CD8-positive, alpha-beta memory T cell (primary cell): ENCODE results near the gene SOX18. TPM values are rescaled to one million over a fixed set of nuclear protein-coding genes. Genes with fewer than 3 reads are reported as not detected.

Experiments used
- CTCF ChIA-PET: fragments of 350-600 bp; sonication (Branson Sonifier 250); formaldehyde crosslinking; loops from one replicate; lab custom pipeline; 2021; ENCODE audit warnings: antibody characterized with exemption; lab: Charles Lee
- POLR2A ChIA-PET: fragments of 350-600 bp; sonication (Branson Sonifier 250); formaldehyde crosslinking; loops from one replicate; lab custom pipeline; 2021; ENCODE audit warnings: antibody characterized with exemption; lab: Charles Lee
- DNase-seq, 5 donors: peaks; one replicate each; pipeline versions ENCODE4 v3.0.0 to v3.0.0-alpha.2; 2020 to 2022; ENCODE audit warnings: mixed read lengths in 1 of 5
- H3K27ac ChIP-seq: one replicate; pipeline ENCODE4 v1.7.0; 2013; ENCODE audit warnings: low read depth, mild to moderate bottlenecking, low read length, moderate library complexity
- H3K27me3 ChIP-seq: 2 replicates; pipeline ENCODE4 v1.7.0; 2013; ENCODE audit warnings: low read length, mild to moderate bottlenecking; ENCODE audit not compliant: insufficient read depth, poor library complexity, severe bottlenecking
- H3K36me3 ChIP-seq: 2 replicates; pipeline ENCODE4 v1.7.0; 2013; ENCODE audit warnings: mild to moderate bottlenecking, low read length, moderate library complexity; ENCODE audit not compliant: insufficient read depth
- H3K4me1 ChIP-seq: 2 replicates; pipeline ENCODE4 v1.7.0; 2013; ENCODE audit warnings: mild to moderate bottlenecking, low read length, moderate library complexity; ENCODE audit not compliant: insufficient read depth
- H3K4me3 ChIP-seq: 2 replicates; pipeline ENCODE4 v1.7.0; 2013; ENCODE audit warnings: mild to moderate bottlenecking, low read length
- H3K9me3 ChIP-seq: 2 replicates; pipeline ENCODE4 v1.7.0; 2013; ENCODE audit warnings: mild to moderate bottlenecking, low read length
- H3K27ac Mint-ChIP-seq, 8 donors: one replicate each; pipeline ENCODE4 v1.8.0; 2020 to 2021; ENCODE audit warnings: mixed read lengths in 8 of 8, mild to moderate bottlenecking in 6 of 8, inconsistent platforms in 3 of 8, moderate library complexity in 3 of 8
- H3K27me3 Mint-ChIP-seq, 2 donors: one replicate each; pipeline ENCODE4 v1.8.0; 2020 to 2021; ENCODE audit warnings: mixed read lengths in 2 of 2, mild to moderate bottlenecking in 1 of 2, moderate library complexity in 1 of 2
- H3K36me3 Mint-ChIP-seq, 3 donors: one replicate each; pipeline ENCODE4 v1.8.0; 2020 to 2021; ENCODE audit warnings: mixed read lengths in 3 of 3, inconsistent platforms in 1 of 3, mild to moderate bottlenecking in 1 of 3
- H3K4me1 Mint-ChIP-seq, 3 donors: one replicate each; pipeline ENCODE4 v1.8.0; 2020 to 2021; ENCODE audit warnings: mixed read lengths in 3 of 3, inconsistent platforms in 1 of 3, mild to moderate bottlenecking in 1 of 3
- H3K4me3 Mint-ChIP-seq, 7 donors: one replicate each; pipeline ENCODE4 v1.8.0; 2020 to 2021; ENCODE audit warnings: mixed read lengths in 7 of 7, mild to moderate bottlenecking in 6 of 7, moderate library complexity in 4 of 7, inconsistent platforms in 2 of 7
- H3K9me3 Mint-ChIP-seq, 5 donors: one replicate each; pipeline ENCODE4 v1.8.0; 2020 to 2022; ENCODE audit warnings: mixed read lengths in 5 of 5, mild to moderate bottlenecking in 3 of 5, moderate library complexity in 2 of 5, inconsistent platforms in 1 of 5
- polyA plus RNA-seq: library from polyadenylated mRNA; unstranded; fragments of 300-500 nt; fragmentation: Illumina TruSeq; gene quantifications from one replicate; pipeline ENCODE4 v1.2.3, GENCODE V29; 2021
- total RNA-seq, 2 experiments: library from RNA; stranded (reverse); gene quantifications; one replicate each; pipeline ENCODE4 v1.2.3, GENCODE V29; 2021

Gene SOX18
- total and polyA plus RNA-seq, 3 experiments from 2014 or later = not detected

DNA sequence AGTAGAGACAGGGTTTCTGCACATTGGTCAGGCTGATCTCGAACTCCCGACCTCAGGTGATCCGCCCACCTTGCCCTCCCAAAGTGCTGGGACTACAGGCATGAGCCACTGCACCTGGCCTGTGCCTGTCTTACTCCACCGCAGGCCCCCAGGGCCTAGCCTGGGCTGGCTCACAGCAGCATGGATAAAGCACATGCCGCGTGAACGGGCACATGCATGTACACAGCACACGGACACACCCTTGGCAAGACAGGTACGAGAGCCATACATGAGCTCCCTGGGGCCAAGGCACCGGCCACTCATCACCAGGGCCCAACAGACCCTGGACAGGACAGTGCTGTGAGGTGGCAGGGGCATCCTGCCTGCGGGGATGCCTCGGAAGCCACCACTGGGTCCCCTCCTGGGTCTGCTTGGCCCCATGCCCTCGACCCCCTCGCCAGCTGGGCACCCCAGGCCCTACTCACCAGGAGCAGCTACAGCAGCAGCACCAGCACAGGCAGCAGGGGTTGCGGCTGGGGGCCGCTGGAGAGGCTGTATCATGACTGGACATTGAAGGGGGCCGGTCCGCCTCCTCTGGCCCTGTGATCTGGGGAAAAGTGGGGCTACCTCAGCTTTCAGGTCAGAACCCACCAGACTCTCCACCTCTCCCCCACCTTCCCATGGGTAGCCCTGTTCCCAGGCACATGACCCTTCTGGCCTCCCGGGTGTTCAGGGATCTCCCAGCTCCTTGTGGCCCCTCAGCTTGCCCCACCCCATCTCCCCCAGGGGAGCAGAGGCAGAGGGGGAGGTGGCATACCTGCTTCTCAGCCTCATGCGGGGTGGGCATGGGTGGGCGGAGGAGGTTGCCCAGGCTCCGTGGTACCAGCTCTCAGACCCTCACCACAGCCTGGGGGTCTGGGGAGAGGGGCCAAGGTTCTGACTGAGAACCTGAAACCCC is 26.9 kb upstream of the SOX18 start:
- H3K36me3 Mint-ChIP-seq = peaks cover 0 to 37% (median 0%) of the 10 kb centered on the region in 3 donors
- H3K4me1 Mint-ChIP-seq = peaks cover 5 to 40% (median 12%) of the 10 kb centered on the region in 3 donors
- H3K27me3 ChIP-seq = no peaks in the 10 kb centered on the region
- H3K36me3 ChIP-seq = peaks cover 7% of the 10 kb centered on the region
- no peaks in the 10 kb centered on the region for H3K9me3 ChIP-seq
- peak overlapping the region; percentile 16 for H3K27ac ChIP-seq
- ChIA-PET CTCF (interaction anchor here (1.0 to 2.5 kb wide), 4 partner anchors 16 to 38 kb away, joined by 3 to 9 read pairs (median 6); no protein-coding TSS in a partner anchor), POLR2A (no interaction called here)
- peak overlapping the region in 2 of 8 donors; percentile 12 to 97 for H3K27ac Mint-ChIP-seq
- H3K4me3 ChIP-seq = peak overlapping the region; percentile 81
- H3K4me1 ChIP-seq = peaks cover 21% of the 10 kb centered on the region
- H3K27me3 Mint-ChIP-seq = no peaks in the 10 kb centered on the region
- no peak for DNase-seq
- H3K4me3 Mint-ChIP-seq = peak overlapping the region in 3 of 7 donors; percentile 12 to 87 (median 15)
- H3K9me3 Mint-ChIP-seq = no peaks in the 10 kb centered on the region

DNA sequence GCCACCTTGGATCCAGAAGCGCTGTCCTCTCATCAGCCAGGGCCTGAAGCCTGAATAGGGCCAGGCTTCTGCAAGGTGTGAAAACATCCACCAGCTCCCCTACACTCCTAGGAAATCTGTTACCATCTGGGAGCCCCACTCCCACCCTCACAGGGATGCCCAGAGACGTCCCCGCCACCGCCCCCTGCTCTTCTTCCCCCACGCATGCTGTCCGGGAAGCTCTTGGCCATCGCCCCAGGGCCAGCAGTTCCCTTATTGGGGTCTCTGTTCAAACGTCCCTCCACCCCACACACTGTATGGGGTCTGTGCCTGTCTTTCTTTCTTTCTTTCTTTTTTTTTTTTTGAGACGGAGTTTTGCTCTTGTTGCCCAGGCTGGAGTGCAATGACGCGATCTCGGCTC is 26.1 kb upstream of the SOX18 start:
- peaks cover 0 to 37% (median 0%) of the 10 kb centered on the region in 3 donors for H3K36me3 Mint-ChIP-seq
- Histone ChIP-seq H3K27ac (no peak overlapping the region), H3K36me3 (peaks cover 7% of the 10 kb centered on the region), H3K4me1 (peaks cover 21% of the 10 kb centered on the region), H3K4me3 (no peak overlapping the region), H3K9me3 (no peaks in the 10 kb centered on the region), H3K27me3 (no peaks in the 10 kb centered on the region)
- CTCF ChIA-PET = interaction anchor here (1.7 kb wide), 1 partner anchor 15 kb away, joined by 5 read pairs; no protein-coding TSS in a partner anchor
- no peaks in the 10 kb centered on the region for H3K9me3 Mint-ChIP-seq
- no peak overlapping the region for H3K4me3 Mint-ChIP-seq
- H3K4me1 Mint-ChIP-seq = peaks cover 5 to 34% (median 10%) of the 10 kb centered on the region in 3 donors
- POLR2A ChIA-PET = interaction anchor here (1.0 kb wide), 1 partner anchor 13 kb away, joined by 4 read pairs; the partner anchor contains the start of gene TCEA2
- peak overlapping the region in 2 of 8 donors; percentile 29 to 80 for H3K27ac Mint-ChIP-seq
- DNase-seq = no peak
- no peaks in the 10 kb centered on the region for H3K27me3 Mint-ChIP-seq

DNA sequence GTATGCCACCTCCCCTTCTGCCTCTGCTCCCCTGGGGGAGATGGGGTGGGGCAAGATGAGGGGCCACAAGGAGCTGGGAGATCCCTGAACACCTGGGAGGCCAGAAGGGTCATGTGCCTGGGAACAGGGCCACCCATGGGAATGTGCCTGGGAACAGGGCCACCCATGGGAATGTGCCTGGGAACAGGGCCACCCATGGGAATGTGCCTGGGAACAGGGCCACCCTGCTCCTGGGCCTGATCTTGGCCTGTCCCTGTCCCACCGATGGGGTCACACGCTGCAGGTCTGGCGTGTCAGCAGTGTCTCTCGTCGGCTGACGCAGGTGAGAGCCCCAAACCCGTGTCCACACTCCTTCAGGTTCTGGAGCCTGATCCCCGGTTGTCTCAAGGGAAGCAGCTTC is 25.5 kb upstream of the SOX18 start:
- Mint-ChIP-seq H3K27ac (peak overlapping the region in 1 of 8 donors; percentile 69), H3K27me3 (no peaks in the 10 kb centered on the region), H3K4me3 (no peak overlapping the region), H3K4me1 (peaks cover 4 to 28% (median 5%) of the 10 kb centered on the region in 3 donors), H3K36me3 (peaks cover 0 to 37% (median 0%) of the 10 kb centered on the region in 3 donors), H3K9me3 (no peaks in the 10 kb centered on the region)
- Histone ChIP-seq H3K4me3 (no peak overlapping the region), H3K9me3 (no peaks in the 10 kb centered on the region), H3K27ac (no peak overlapping the region), H3K36me3 (peaks cover 7% of the 10 kb centered on the region), H3K4me1 (peaks cover 22% of the 10 kb centered on the region), H3K27me3 (no peaks in the 10 kb centered on the region)
- ChIA-PET POLR2A (interaction anchor here (0.6 to 1.0 kb wide), 2 partner anchors 12 to 440 kb away, joined by 3 to 4 read pairs; partner anchors contain the start of gene TCEA2), CTCF (no interaction called here)
- DNase-seq = no peak

DNA sequence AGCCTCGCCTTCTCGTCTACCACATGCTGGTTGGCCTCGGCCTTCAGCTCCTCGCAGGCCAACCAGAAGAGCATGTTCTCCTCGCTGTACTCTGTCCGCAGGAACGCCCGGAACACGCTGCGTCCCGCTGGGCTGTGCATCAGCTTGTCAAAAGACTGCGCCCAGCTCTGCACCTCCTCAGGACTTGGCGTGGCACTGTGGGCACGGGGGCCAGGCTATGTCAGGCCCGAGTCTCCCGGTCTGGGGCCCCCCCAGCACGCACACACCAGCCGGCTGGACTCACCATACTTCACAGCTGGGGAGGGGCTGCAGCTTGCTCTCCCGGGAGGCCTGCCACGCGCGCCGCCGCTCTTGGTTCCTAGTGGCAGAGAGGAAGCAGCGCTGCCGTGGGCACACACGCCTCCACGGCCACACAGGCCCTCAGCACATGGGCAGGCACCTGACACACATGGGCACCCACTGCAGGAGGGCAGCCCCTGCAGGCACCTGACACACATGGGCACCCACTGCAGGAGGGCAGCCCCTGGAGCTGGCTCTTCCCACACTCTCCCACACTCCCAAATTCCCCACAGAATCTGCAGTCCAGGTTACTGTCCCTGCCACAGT is 24.8 kb upstream of the SOX18 start:
- H3K27me3 ChIP-seq = no peaks in the 10 kb centered on the region
- no peak overlapping the region for H3K4me3 ChIP-seq
- peaks cover 4 to 28% (median 5%) of the 10 kb centered on the region in 3 donors for H3K4me1 Mint-ChIP-seq
- no peak overlapping the region for H3K27ac ChIP-seq
- CTCF ChIA-PET = interaction anchor here (0.9 kb wide), 1 partner anchor 35 kb away, joined by 3 read pairs; no protein-coding TSS in a partner anchor
- H3K27ac Mint-ChIP-seq = peak overlapping the region in 1 of 8 donors; percentile 33
- POLR2A ChIA-PET = no interaction called here
- no peaks in the 10 kb centered on the region for H3K9me3 ChIP-seq
- DNase-seq = no peak
- peaks cover 7% of the 10 kb centered on the region for H3K36me3 ChIP-seq
- H3K4me1 ChIP-seq = peaks cover 29% of the 10 kb centered on the region
- no peak overlapping the region for H3K4me3 Mint-ChIP-seq
- no peaks in the 10 kb centered on the region for H3K27me3 Mint-ChIP-seq
- H3K9me3 Mint-ChIP-seq = no peaks in the 10 kb centered on the region
- peaks cover 0 to 37% (median 0%) of the 10 kb centered on the region in 3 donors for H3K36me3 Mint-ChIP-seq

DNA sequence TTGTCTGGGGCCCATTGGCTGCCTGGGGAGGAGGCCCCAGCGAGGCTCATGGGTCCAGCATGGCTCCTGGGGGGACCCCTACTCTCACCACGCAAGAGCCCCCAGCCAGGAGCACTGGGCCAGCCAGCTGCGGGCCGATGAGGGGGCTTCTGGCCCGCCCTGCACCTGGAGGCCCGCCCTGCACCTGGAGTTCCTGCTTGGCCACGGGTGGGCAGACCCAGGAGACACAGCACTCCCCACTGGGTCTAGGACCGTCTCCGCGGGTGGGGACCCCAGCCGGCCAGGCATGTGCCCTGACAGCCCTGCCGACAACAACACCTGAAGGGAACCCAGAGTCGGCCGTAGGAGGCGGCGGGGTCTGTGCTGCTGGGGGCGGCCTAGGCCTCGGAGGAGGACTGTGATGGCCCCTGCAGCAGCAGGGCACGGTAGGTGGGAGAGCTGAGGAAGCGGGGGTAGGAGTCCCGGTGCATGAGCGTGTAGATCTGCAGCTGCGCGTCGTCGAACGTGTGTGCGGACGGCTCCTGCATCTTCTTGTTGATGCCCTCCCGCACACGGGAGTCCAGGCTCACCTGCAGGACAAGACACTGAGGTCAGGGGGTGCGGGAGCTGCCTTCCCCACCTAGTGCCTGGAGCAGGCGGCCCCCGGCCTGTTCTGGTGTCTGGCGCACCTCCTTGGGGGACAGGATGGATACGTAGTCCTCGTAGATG is 24.2 kb upstream of the SOX18 start:
- no peaks in the 10 kb centered on the region for H3K27me3 Mint-ChIP-seq
- no peaks in the 10 kb centered on the region for H3K9me3 ChIP-seq
- peaks cover 4 to 22% (median 5%) of the 10 kb centered on the region in 3 donors for H3K4me1 Mint-ChIP-seq
- H3K4me1 ChIP-seq = peaks cover 30% of the 10 kb centered on the region
- H3K27me3 ChIP-seq = no peaks in the 10 kb centered on the region
- ChIA-PET POLR2A (no interaction called here), CTCF (interaction anchor here (0.9 kb wide), 1 partner anchor 34 kb away, joined by 3 read pairs; no protein-coding TSS in a partner anchor)
- peaks cover 7% of the 10 kb centered on the region for H3K36me3 ChIP-seq
- peak overlapping the region in 2 of 8 donors; percentile 54 to 60 for H3K27ac Mint-ChIP-seq
- peaks cover 0 to 37% (median 0%) of the 10 kb centered on the region in 3 donors for H3K36me3 Mint-ChIP-seq
- H3K27ac ChIP-seq = no peak overlapping the region
- H3K4me3 Mint-ChIP-seq = no peak overlapping the region
- no peaks in the 10 kb centered on the region for H3K9me3 Mint-ChIP-seq
- no peak for DNase-seq
- H3K4me3 ChIP-seq = no peak overlapping the region

DNA sequence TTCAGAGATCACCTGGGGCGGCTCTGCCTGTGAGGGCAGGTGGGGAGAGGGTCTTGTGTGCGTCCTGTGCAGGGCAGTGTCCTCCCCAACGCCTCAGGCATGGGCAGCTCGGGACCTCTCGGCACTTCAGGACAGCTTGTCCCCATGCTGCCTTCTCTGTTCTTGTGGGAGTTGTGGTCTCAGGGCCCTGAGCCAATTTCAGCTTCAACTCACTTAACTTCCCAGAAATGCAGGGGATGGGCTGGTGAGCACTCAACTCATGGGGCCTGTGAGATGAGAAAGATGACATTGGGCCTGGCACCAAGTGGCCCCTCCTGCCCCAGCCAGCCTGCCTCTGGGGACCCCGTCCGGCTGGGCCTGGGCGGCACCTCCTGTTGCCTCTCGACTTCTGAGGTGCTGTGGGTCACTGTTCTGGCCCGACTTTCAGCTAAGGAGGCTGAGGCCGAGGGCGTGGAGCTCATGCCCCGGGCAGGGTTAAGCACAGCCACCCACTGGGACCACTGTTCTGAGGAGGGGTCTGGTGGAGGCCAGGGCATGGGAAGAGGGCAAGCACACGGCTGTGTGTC is 23.1 kb upstream of the SOX18 start:
- Mint-ChIP-seq H3K36me3 (peaks cover 0 to 35% (median 0%) of the 10 kb centered on the region in 3 donors), H3K4me3 (no peak overlapping the region), H3K4me1 (peaks cover under 1 to 18% (median under 1%) of the 10 kb centered on the region in 3 donors), H3K27ac (peak overlapping the region in 2 of 8 donors; percentile 60 to 74), H3K9me3 (no peaks in the 10 kb centered on the region), H3K27me3 (no peaks in the 10 kb centered on the region)
- Histone ChIP-seq H3K4me1 (peaks cover 24% of the 10 kb centered on the region), H3K27me3 (no peaks in the 10 kb centered on the region), H3K4me3 (no peak overlapping the region), H3K9me3 (no peaks in the 10 kb centered on the region), H3K27ac (no peak overlapping the region), H3K36me3 (peaks cover 7% of the 10 kb centered on the region)
- ChIA-PET POLR2A (no interaction called here), CTCF (interaction anchor here (1.4 to 1.8 kb wide), 2 partner anchors 10 to 15 kb away, joined by 3 to 4 read pairs; no protein-coding TSS in a partner anchor)
- no peak for DNase-seq
